ENCODE data around the gene METTL24. TPM values are rescaled to one million over a fixed set of nuclear protein-coding genes. Genes with fewer than 3 reads are reported as not detected.

The METTL24 gene
- total and polyA plus RNA-seq, 2 of the 8 experiments (the other 6 are each of a cell fraction or from before 2014, with no cell fraction given), result 0.30 to 0.39 TPM

DNA sequence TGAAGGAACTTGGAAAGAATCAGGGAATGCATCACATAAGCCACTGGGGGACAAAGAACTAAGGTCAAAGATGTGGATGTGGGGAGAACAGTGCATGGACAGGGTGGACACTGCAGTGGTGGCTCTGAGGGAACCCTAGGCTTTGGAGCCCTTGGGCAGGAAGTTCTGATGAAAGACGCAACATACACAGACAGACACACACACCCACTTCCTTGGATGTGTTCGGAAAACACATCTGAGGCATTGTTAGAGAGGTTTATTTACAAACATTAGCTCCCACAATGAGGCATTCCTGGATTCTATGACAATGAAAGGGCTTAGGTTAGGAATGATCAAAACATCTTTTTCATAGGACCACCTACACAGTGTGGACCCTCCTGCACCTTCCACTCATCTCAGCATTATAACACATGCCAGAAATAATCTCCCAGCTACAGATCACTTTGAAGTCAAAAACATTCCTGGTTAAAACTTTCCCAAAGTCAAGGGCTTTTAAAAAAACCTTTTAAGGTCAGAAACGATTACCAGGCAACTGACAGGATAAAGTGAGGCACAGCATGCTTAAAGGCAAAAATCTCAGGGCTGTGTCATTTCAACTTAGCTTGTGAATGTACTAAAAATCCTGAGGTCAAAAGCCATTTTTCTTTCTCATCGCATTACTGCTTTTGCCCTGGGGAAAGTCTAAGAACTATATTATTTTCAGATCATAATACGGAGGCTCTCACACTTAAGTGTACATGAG, 6.4 kb upstream of the METTL24 start:
- POLR2A ChIA-PET (ENCODE audit: partially characterized antibody), result no interaction called here
- H4K5ac ChIP-seq (ENCODE audit: insufficient read length, low read depth, low read length), result no peak overlapping the region
- no peak overlapping the region for H3K27ac ChIP-seq (ENCODE audit: low read depth, low read length)
- no peak overlapping the region for H3K14ac ChIP-seq (ENCODE audit: insufficient read length)
- H2BK12ac ChIP-seq (ENCODE audit: low read depth, low read length), result no peak overlapping the region
- no peak for TF ChIP-seq YY1 (IDR thresholded peaks at IDR 0.05; ENCODE audit: low read depth, low read length)
- TF ChIP-seq EGR1 (IDR thresholded peaks at IDR 0.05; ENCODE audit: borderline replicate concordance, low read depth, low read length), result no peak
- no peak for TF ChIP-seq GABPA (IDR thresholded peaks at IDR 0.05; ENCODE audit: borderline replicate concordance, insufficient read depth, low read length)
- no peaks in the 10 kb centered on the region for H3K79me2 ChIP-seq (ENCODE audit: control insufficient read depth in 1 of 2, insufficient read depth in 2 of 2, low read length in 2 of 2)
- H3K79me1 ChIP-seq (ENCODE audit: low read depth, low read length), result no peaks in the 10 kb centered on the region
- H4K20me1 ChIP-seq (replicated peaks in 1 of 2; ENCODE audit: control insufficient read depth in 1 of 2, insufficient read depth in 2 of 2, low read length in 2 of 2), result no peaks in the 10 kb centered on the region
- CTCF ChIA-PET (ENCODE audit: partially characterized antibody), result interaction anchor here (1.3 to 2.9 kb wide), 3 partner anchors 25 to 27 kb away, joined by 3 to 14 read pairs (median 3); no protein-coding TSS in a partner anchor
- no peak overlapping the region for H4K8ac ChIP-seq (ENCODE audit: extremely low read depth, insufficient read depth, low read length)
- H3K56ac ChIP-seq (replicated peaks; ENCODE audit: insufficient read length, low read depth, low read length), result no peak overlapping the region
- no peak for FAIRE-seq
- H3K36me3 ChIP-seq (ENCODE audit: control insufficient read depth in 2 of 4, insufficient read depth in 4 of 4, low read length in 3 of 4), result no peaks in the 10 kb centered on the region
- H3K9ac ChIP-seq (replicated peaks in 1 of 4; ENCODE audit: extremely low read depth in 1 of 4, low read depth in 3 of 4, low read length in 3 of 4), result no peak overlapping the region
- WGBS, 2 experiments (ENCODE audit: extremely low coverage in 1 of 2, insufficient coverage in 1 of 2, insufficient read length in 1 of 2, insufficient replicate concordance in 2 of 2, low coverage in 1 of 2, low lambda C conversion rate in 2 of 2, missing lambda C conversion rate in 1 of 2), result 91% methylated on average over 5 of the region's 5 CpGs; no CpG with 5 or more reads in 1 of the 2 experiments
- H2BK120ac ChIP-seq (replicated peaks; ENCODE audit: low read depth, low read length), result no peak overlapping the region
- H3K4me2 ChIP-seq (ENCODE audit: insufficient read depth in 1 of 2, low read depth in 2 of 2, low read length in 2 of 2), result no peak overlapping the region
- H2BK5ac ChIP-seq (ENCODE audit: low read depth, low read length), result no peak overlapping the region
- H2BK20ac ChIP-seq (ENCODE audit: low read length), result no peak overlapping the region
- no peak for DNase-seq (ENCODE audit: low read depth in 1 of 2, low spot score in 2 of 2)
- H3K9me3 ChIP-seq (ENCODE audit: insufficient read depth in 2 of 2, low read depth in 1 of 2, low read length in 1 of 2), result no peaks in the 10 kb centered on the region
- no peak overlapping the region for H3K4me3 ChIP-seq (ENCODE audit: extremely low read depth in 1 of 4, insufficient read depth in 2 of 4, low read depth in 3 of 4, low read length in 4 of 4)
- no peak overlapping the region for H3K4ac ChIP-seq (replicated peaks; ENCODE audit: insufficient read length, low read depth, low read length)
- no peak overlapping the region for H2AFZ ChIP-seq (ENCODE audit: low read length)
- H3K23me2 ChIP-seq (ENCODE audit: low read depth, low read length), result no peaks in the 10 kb centered on the region; the same call in 1 of the 2 replicates
- no peak overlapping the region for H3K23ac ChIP-seq (ENCODE audit: insufficient read length)
- no peak overlapping the region for H2AK5ac ChIP-seq (ENCODE audit: low read depth, low read length)
- H3K4me1 ChIP-seq (replicated peaks in 1 of 4; ENCODE audit: control insufficient read depth in 3 of 4, insufficient read depth in 4 of 4, low read length in 3 of 4), result peaks cover 0 to 13% (median 3%) of the 10 kb centered on the region in 4 experiments; a peak in 3 of 7 replicates
- H4K91ac ChIP-seq (replicated peaks; ENCODE audit: insufficient read length, low read length), result no peak overlapping the region
- no peak overlapping the region for H2BK15ac ChIP-seq (ENCODE audit: low read length)
- no peaks in the 10 kb centered on the region for H3K27me3 ChIP-seq (replicated peaks in 1 of 4; ENCODE audit: control insufficient read depth in 3 of 4, extremely low read depth in 1 of 4, insufficient read depth in 3 of 4, low read length in 3 of 4)
- H3K18ac ChIP-seq (ENCODE audit: extremely low read depth, low read length), result no peak overlapping the region
